ENCODE results near the gene SCYGR3.
"Not testable (repeated sequence)": the region's sequence is repeated elsewhere in the genome, so short reads cannot be mapped to it uniquely, and the experiment has no call there.

SCYGR3 gene

DNA sequence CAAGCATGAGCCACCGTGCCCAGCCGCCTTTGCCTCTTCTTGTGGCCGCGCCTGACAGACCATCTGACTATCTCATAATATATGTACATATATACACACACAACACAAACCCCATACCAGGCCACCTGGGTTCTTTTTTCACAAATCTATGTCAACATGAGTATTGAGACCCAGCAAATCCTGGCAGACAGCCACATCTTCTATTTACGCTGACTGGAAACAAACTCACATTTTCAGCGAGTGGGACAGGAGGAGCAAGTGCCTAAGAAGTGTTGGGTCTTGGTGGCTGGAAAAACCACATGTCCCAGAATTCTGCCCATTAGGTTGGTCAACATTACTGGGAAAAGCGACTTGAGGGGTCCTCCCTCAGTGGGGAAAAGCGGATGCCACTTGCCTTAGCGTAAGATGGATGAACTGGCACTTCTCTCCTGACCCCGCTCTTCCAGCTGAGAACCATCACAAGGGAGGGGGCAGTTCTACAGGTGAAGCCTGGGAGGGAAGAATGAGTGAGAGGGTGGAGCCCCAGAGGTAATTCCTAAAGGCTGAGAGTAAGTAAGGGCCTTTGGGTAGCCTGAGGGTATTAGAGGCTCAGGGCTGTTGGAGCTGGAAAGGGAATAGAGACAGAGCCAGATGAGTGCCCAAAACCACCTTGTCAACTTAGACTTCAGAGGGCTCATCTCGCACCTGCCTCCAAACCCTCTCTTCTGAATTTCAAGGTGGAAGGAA lies 1.9 kb downstream of the SCYGR3 start:
- DNase-seq: no peak

DNA sequence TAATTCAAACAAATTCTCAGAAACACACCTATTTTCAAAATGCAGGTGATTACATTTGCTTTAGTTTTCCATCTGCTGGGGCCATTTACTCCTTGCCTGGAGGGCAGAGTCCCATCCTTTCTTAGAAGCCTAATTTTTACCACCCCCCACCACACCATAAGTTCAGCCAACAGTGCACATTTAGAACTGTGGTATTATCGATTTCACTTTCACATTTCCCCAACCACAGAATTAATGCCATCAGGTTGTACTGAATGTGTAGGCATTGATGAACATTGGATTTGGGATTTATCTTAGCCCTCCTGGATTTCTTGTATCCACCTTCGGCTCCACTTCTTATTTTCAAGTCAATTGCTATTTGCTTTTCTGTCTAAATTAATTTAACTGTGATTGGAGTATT lies 4.5 kb downstream of the SCYGR3 start:
- DNase-seq: no peak

DNA sequence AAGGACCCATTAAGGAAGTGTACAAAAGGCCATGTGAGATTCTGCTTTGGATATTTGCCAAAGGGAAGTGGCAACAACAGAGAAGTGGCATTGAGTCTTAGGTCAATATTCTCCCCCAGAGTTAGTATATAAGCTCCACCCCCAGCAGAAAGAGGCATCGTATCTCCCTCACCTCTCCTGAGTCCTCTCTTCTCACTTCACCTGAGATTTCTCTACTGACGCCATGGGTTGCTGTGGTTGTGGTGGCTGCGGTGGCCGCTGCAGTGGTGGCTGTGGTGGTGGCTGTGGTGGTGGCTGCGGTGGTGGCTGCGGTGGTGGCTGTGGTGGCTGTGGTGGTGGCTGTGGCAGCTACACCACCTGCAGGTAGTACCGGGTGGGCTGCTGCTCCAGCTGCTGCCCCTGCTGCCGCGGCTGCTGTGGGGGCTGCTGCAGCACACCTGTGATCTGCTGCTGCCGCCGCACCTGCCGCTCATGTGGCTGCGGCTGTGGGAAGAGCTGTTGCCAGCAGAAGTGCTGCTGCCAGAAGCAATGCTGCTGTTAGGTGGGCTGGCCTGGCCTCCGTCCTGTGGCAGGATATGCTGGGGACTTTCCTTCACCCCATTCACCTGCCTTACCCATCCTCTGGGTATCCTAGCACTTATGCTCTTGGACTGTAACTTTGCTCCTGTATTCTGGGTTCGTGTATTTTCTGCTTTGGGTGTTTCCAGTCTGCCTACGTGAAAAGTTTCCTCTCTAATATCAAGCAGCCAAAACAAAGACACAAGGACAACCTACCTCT lies 5.9 kb downstream of the SCYGR3 start:
- DNase-seq: peak in 1 of 5 experiments; percentile 37

DNA sequence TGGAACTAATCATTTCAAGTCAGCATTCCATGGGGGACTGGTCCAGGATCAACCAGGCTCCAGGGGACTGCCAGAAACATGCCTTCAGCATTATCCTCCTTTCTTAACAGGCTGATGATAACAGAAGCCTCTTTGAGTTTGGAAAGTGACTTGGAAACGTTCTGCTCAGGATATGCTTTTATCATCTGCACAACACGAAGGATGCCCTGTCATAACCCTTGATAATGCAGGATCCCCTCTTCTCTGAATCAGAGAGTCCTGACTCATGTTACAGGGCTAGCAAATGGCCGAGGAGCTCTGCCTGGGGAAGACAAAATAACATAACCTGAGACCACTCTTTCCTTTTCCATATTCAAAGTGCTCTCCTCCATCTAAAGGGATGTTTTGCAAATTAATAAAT lies 6.7 kb downstream of the SCYGR3 start:
- DNase-seq: no peak

DNA sequence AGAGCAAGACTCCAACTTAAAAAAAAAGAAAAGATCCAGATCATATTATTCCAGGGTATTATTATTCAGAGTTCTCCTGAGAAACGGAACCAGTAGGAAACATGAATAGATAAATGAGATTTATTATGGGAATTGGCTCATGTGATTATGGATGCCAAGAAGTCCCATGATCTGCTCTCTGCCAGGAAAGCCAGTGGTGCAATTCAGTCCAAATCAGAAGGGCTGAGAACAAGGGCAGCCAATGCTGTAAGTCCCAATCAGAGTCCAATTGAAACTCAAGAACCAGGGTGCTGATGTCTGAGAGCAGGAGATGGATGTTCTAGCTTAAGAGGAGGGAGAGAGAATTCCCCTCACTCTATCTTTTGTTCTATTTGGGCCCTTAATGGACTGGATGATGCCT lies 8.2 kb downstream of the SCYGR3 start:
- no peak for DNase-seq

DNA sequence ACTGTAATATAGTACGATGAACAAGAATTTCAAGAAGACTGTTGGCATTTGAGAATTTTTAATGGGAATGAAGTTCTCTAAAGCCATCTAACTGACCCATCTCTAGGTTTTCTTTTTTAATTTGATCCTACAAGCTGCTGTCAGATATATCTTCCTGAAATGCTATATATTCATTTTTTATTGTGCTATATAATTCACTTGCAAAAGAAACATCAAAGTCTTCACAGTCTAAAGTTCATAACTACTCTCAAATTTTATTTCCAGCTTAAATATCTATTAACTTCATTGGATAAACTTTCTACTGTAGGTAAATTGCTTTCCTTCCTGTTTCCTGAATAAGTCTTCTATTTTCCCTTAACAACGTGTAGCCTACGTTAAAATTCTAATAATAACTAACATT lies 12.3 kb downstream of the SCYGR3 start:
- no peak for DNase-seq

DNA sequence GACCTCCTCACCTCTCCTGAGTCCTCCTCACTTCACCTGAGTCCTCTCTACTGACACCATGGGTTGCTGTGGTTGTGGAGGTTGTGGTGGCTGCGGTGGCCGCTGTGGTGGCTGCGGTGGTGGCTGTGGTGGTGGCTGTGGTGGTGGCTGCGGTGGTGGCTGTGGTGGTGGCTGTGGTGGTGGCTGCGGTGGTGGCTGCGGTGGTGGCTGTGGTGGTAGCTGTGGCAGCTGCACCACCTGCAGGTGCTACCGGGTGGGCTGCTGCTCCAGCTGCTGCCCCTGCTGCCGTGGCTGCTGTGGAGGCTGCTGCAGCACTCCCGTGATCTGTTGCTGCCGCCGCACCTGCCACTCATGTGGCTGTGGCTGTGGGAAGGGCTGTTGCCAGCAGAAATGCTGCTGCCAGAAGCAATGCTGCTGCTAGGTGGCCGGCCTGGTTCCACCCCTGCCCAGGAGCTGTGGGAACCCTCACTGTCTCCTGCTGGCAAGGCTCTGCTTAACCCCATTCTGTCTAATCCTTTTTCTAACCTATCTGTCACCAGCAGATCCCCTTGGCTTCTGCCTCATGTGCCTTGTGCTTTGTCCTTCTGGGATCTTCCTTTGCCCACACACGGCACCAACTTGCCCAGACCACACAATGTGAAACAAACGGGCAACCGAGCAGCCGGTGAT lies 15.7 kb downstream of the SCYGR3 start, which contains the start of gene SCYGR2:
Gene SCYGR2, plus strand, starts transcription at position 59 of the 669 bp plus-strand sequence. Its CDS starts 0 bp downstream, at position 59.
- DNase-seq: not testable (repeated sequence)

DNA sequence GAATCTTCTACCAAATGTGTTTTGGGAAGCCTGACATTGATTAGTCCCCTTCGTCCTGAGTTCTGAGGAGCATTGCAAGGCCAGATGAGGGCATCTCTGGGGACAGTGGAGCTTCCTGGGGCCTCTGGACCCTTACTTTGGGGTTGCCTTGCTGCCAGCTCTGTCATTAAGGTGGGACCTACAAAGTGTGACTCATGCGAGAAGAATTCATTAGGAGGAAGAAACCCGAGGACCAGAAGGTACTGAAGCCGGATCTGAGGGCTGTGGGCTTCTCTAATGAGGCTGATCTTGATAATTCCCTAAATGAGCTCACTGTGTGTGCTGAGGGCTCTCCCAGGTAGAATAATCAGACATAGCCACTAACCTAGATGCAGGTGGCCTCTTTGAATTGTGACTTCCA lies 16.6 kb downstream of the SCYGR3 start:
- DNase-seq: no peak

DNA sequence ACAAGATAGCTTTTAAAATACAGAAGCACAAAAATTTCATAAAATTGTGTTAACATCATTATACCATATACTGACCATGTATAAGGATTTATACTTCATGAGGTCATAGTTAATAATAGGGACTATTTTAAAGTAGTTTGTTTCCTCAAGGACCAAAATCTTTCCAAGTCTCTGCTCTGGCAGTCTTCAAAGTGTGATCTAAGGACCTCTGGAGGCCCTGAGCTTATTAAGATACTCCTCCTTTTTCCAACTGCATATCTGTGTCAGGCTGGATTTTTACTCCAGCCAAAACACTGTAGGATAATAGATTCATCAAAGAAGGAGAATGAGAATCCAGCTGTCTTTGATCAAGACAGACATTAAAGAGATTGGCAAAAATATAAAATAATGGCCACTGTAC lies 17.6 kb downstream of the SCYGR3 start:
- no peak for DNase-seq

DNA sequence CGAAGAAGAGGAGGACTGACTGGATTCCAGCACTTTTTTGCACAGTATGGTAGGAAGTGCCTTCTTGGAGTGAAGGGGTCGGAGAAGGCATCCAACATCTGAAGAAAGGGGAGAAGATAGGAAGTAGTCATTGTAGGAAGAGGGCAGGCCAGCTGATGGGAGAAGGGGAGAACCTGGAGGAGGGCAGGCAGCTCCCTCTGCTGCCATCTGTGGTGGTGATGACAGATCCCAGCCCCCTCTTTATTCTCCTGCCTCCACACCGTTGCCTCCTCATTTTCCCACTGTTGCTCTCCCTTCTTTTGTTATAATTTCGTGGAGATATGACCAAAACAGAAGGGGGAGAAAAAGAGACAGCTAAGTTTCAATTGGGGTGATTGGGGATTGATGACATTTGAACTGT lies 18.8 kb downstream of the SCYGR3 start:
- DNase-seq: no peak

DNA sequence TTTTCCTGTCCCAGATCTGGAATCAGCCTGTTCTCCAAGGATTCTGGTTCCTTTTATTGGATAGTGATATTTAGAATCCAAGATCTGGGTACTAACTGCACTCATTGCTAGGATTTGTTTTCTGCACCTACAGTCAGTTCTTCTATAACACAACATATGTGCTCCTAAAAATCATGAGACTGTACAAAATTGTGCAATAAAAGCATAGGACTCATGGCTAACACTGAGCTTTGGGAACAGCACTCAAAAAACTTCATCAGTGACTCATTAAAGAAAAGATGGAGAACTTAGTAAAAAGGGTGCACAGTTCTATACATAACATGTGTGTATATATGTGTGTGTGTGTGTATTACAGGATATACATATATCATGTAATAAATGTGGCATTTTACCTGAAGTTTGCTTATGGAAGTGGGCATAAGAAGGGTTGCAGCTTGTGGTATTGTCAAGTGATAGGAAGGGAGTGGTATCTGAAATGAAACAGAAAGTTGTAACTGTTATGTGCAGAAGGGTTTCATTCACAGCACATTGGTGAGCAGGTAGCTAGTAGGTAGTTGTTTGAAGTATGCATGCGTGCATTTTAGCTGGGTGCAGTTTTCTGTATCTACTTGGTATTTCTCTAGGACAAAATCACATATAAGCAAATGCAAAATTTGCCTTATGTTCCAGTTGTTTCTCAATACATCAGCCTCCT lies 21.8 kb downstream of the SCYGR3 start:
- DNase-seq: peak in 1 of 5 experiments; percentile 27

DNA sequence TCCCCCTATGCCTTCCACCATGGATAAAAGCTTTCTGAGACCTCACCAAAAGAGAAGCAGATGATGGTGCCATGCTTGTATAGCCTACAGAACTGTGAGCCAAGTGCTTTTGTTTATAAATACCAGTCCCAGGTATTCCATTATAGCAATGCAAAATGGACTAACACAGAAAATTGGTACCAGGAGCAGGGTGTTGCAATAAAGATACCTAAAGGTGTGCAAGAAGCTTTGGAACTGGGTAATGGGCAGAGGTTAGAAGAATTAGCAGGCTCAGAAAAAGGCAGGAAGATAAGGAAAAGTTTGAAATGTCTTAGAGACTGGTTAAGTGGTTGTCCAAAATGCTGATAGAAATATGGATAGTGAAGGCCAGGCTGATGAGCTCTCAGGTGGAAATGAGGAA lies 32.3 kb downstream of the SCYGR3 start:
- no peak for DNase-seq

DNA sequence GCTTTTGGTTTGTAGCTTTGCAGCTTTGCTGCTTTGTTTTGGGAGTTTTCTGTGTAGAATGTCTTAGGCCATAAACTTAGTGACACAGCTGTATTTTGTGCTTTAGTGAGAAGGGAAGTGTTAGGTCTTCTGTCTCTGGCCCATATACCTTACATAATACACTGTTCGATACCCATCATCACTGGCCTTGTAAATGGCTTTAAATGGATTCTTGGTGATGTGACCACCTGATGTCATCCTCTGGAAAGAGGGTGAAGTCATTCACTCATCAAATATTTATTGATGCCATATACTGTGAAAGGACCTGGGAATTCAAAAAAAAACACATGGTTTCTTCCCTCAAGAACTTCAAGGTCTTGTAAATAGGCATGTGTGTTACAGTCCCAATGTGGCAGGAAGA lies 34.8 kb downstream of the SCYGR3 start:
- DNase-seq: no peak

DNA sequence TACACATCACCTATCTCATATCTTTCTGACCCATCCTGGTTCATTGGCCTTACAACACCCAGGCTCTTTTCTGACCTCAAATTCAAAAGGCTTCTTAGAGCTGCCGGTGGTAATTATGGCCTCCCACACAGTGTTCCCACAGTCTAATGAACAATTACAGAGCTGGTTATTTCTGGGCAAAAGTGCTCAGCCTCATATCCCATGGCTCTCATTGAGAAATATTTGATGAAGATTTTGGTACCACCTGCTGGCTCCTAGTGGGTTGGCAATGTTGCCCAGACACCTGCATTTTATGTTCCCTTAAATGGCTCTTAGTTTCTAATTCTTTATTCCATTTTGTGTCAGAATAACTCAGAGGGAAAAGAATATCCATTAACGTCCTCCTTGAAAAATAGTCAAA lies 36.0 kb downstream of the SCYGR3 start:
- no peak for DNase-seq

DNA sequence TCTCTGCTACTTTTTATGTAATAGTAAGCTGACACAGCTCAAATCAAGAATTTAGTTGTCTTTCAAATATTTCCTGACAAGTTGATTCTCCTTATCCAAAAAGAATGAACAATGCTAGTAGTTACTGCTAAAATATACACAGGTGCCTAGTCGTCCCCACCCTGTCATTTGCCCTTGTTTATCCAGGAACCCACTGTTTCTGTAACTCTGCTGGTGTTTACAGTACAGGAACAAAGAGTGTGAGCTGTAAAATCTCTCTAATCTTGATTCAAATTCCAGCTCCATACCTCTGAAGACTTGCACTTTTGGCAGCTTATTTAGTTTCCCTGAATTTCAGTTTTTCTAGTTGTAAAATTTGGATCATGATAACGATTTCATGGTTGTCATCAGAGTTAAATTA lies 37.1 kb downstream of the SCYGR3 start:
- DNase-seq: no peak

DNA sequence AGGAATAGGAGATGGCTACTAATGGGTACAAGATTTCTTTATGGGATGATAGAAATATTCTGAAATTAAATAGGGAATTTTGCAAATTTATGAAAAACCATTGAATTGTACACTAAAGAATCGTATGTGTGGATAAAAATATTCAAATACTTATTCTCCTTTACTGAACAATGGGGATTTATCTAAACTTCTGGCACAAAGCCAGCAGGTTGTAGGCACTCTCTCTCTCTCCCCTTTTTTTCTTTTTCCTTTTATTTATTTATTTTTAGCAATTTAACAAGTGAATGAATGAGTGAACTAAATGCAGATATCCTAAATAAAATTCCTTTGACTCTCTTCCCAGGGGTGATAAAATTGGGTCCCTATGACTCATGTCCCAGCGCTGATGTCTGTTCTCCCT lies 37.8 kb downstream of the SCYGR3 start:
- no peak for DNase-seq

DNA sequence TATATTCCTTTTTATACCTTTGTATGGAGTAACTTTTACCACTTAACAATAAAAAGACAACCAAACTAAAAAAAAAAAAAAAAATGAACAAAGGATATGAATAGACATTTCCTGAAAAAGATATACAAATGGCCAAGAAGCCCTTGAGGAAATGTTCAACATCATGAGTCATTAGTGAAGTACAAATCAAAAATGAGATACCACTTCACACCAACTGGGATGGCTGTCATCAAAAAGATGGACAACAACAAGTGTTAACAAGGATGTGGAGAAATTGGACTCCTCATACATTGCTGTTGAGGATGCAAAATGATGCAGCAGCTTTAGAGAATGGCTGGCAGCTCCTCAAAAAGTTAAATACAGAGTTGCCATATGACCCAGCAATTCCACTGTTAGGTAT lies 38.5 kb downstream of the SCYGR3 start:
- no peak for DNase-seq

DNA sequence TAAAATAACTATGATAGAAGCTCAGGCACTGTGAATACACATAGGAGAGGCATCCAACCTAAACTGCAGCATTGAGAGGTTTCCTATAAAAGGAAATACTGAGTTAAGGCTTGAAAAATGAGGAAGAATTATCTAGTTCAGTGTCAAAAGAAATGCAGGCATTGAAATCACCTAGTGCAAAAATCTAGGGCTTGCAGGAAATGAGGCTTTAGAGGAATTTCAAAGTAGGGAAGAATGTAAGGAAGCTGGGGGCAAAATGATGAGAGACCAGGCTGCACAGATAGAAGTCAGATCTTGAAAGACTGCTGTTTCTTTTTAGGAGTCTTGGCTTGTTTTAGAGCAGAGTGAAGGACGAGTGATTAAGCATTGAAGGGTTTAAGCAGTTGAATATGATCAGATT lies 44.0 kb downstream of the SCYGR3 start:
- DNase-seq: no peak

DNA sequence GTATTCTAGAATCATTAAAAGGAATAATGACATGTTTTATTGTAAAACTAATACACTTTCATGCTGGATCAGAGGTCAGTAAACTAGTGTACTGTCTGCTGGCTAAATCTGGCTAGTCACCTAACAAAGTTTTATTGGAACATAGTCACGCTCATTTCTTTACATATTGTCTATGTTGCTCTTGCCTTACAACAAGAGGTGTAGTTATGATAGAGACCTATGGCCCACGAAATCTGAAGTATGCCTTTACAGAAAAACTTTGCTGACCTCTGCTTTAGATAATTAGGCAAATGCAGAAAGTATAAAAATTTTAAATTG lies 45.8 kb downstream of the SCYGR3 start:
- DNase-seq: no peak

DNA sequence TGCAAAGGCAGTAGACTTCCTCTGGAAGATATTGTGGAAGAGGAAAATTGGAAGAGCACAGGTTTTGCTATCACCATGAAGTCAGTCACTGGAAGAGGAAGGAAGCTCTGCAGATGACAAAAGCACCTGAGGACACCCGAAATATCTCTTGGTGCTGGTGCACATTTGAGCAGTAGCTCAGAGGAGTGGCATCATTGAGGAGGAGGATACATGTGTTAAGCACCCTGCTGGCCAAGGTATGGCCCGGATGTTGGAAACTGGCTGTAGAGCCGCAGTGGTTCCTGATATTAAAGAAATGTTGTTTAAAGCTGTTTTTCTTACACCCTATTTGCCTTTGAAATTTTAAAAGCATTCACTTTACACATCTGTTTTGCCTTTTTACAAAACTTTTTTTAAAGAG lies 48.6 kb downstream of the SCYGR3 start:
- DNase-seq: no peak

DNA sequence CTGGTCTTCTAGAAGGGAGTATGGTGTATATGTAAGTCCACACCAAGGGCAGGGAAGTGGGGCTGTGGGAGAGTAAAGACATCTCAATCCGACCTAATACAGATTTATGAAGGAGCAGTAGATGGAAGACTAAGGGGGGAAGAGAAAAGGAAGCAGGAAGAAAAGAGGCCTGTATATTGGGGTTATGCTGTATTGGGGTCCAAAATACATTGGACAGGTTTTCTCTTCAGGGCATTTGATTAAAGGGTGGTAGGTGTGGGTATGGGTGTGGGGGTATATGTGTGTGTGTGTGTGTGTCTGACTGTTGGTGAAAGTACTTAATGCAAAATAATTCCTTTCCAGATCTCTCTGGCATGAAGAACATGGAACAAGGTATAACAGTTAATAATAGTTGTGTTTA lies 49.6 kb downstream of the SCYGR3 start:
- no peak for DNase-seq
